ENCODE measurements around the gene MYO1C.

Gene MYO1C

GRCh38 chr17:1485423-1486376 lies 6.8 kb downstream of the MYO1C start:
- no peak for DNase-seq (ENCODE audit: low spot score)

GRCh38 chr17:1484676-1485422 lies 7.6 kb downstream of the MYO1C start:
- DNase-seq (ENCODE audit: low spot score), result no peak

- no peak for DNase-seq (ENCODE audit: low spot score)
These were observed 8.4 kb downstream of the MYO1C start for GRCh38 chr17:1484060-1484535.

- DNase-seq (ENCODE audit: low spot score), result no peak
These were observed 9.8 kb downstream of the MYO1C start for GRCh38 chr17:1482680-1483079.

GRCh38 chr17:1481736-1482135 lies 10.8 kb downstream of the MYO1C start:
- DNase-seq (ENCODE audit: low spot score), result no peak

GRCh38 chr17:1480747-1481465 lies 11.6 kb downstream of the MYO1C start:
- no peak for DNase-seq (ENCODE audit: low spot score)

- DNase-seq (ENCODE audit: low spot score), result no peak
These were observed 14.1 kb downstream of the MYO1C start for GRCh38 chr17:1478418-1478817.

- no peak for DNase-seq (ENCODE audit: low spot score)
These were observed 17.1 kb downstream of the MYO1C start for GRCh38 chr17:1475321-1475854.

GRCh38 chr17:1474402-1475189 lies 17.9 kb downstream of the MYO1C start:
- DNase-seq (ENCODE audit: low spot score), result no peak

GRCh38 chr17:1473841-1474240 lies 18.6 kb downstream of the MYO1C start:
- DNase-seq (ENCODE audit: low spot score), result no peak

- no peak for DNase-seq (ENCODE audit: low spot score)
These were observed 19.3 kb downstream of the MYO1C start for GRCh38 chr17:1473170-1473569.

- DNase-seq (ENCODE audit: low spot score), result no peak
These were observed 20.3 kb downstream of the MYO1C start for GRCh38 chr17:1471911-1472821.

GRCh38 chr17:1471490-1471889 lies 21.0 kb downstream of the MYO1C start:
- DNase-seq (ENCODE audit: low spot score), result no peak

- no peak for DNase-seq (ENCODE audit: low spot score)
These were observed 21.6 kb downstream of the MYO1C start for GRCh38 chr17:1470755-1471462.

GRCh38 chr17:1470071-1470754 lies 22.3 kb downstream of the MYO1C start:
- no peak for DNase-seq (ENCODE audit: low spot score)

GRCh38 chr17:1469231-1469852 lies 23.1 kb downstream of the MYO1C start:
- DNase-seq (ENCODE audit: low spot score), result no peak

GRCh38 chr17:1467898-1468492 lies 24.5 kb downstream of the MYO1C start:
- DNase-seq (ENCODE audit: low spot score), result no peak

- no peak for DNase-seq (ENCODE audit: low spot score)
These were observed 25.2 kb downstream of the MYO1C start for GRCh38 chr17:1467258-1467657.
